Activated CD4-positive, alpha-beta T cell treated with anti-CD3 and anti-CD28 coated beads for 24 hours (primary cell): ENCODE results near the gene MYOF.
"Not testable (repeated sequence)": the region's sequence is repeated elsewhere in the genome, so short reads cannot be mapped to it uniquely, and the experiment has no call there.

ENCODE experiments used
- DNase-seq, 2 donors: peaks; one replicate each; pipeline ENCODE4 v3.0.0-alpha.2; 2020; ENCODE audit warnings: low read depth in 2 of 2

Gene MYOF

GRCh38 chr10:93454146-93454545 lies 28.0 kb downstream of the MYOF start:
- DNase-seq: no peak

DNA sequence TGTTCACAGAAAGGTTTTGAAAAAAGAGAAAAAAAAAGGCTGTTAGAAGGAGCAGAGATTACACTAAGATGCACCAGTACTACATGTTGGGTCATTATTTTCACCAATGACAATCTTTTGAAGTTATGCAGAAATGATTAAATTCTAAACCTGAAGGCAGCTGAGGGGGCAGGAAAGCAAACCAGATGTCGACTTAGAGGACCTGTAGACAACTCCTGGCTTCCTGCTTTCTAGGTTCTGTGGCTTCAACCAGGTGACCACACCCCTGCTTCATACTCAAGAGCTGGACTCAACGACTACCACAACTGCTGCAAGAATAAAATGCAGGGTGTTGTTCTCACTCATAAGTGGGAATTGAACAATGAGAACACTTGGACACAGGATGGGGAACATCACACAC lies 30.0 kb downstream of the MYOF start:
- no peak for DNase-seq

DNA sequence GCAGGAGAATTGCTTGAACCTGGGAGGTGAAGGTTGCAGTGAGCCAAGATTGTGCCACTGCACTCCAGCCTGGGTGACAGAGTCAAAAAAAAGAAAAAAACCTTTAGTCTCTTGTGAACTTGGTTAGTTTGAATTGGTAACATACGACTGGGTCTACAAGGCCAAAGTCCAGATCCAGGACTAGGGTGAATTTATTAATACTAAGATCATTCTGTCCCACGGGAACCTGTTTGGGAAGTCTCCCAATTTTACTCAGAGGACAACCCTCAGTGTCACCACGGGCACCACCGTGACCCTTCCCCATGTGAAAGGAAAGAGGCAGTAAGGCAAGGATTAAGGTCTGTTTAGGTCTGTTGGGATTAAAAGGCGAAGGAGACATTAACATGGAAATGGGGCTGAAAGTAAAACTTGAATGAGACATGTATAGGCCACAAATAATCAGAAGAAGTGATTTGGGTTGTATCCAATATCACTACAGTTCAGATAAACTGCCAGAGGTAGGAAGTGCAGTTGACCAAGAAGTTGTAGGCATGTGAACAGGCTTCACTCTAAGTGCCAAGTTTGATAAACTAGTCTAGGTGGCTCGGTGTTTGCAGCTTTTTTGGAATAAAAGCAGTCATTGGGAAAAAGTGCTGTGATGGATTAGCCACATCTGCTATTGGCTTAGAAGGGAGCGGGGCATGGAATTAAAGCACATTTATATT lies 30.7 kb downstream of the MYOF start:
- no peak for DNase-seq

GRCh38 chr10:93447970-93448369 lies 34.2 kb downstream of the MYOF start:
- no peak for DNase-seq

GRCh38 chr10:93447019-93447418 lies 35.1 kb downstream of the MYOF start:
- no peak for DNase-seq

- DNase-seq: no peak
These were observed 36.0 kb downstream of the MYOF start for GRCh38 chr10:93445978-93446720.

DNA sequence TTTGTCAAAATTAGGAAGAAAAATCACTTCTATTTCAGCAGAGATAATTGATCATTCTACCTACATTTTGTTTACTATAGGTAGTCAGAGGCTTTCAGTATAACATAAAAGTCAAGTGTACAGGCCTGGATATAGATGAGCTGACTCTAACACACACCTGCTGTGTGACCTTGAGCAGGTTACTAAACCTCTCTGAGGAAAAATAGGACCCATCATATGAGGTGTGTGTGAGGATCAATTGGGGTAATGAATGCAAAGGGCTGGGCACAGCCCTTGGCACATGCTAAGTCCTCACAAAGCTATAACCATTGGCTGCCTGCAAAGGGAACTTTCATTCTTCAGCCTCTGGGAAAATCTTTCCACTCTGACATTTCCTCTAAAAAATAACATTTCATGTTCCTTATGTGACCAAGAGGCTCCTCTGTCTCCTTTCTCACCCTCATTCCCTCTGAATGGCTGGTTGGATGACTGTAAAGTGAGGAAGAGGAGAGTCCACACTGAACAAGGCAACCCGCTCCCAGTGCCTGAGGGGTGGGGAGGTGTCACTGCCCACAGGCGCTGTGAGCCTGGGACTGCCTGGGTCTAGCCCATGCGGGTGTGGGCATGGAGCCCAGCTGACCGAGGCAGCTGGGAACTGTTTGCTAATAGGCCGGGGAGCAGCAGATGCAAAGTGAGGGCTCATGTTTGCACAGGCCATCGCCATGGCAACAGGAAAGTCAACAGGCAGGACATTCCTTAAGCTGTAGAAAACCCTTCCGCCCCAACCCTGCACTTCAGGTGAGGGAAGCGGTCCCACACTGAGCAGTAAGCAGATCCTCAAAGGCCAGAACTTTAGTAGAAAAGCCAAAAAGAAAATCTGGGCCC lies 36.8 kb downstream of the MYOF start:
- DNase-seq: no peak

DNA sequence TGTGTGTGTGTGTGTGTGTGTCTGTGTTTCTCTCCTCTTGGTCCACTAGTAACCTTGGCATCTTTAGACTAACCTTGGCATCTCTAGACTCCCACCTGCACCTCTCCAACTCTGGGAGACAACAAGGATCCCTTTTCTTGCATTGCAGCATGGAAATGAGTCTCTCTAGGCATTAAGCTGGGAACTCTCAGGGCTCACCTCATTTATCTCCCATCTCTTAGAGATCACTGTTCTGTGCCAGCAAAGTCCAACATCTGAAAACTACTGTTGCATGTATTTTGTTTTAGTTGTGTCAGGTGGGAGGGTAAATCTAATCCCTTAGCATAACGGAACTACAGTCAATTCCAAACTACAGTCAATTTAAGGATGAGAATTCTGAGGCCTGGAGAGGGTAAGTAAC lies 38.7 kb downstream of the MYOF start:
- DNase-seq: no peak

- DNase-seq: not testable (repeated sequence)
These were observed 39.4 kb downstream of the MYOF start for GRCh38 chr10:93442721-93443120.

DNA sequence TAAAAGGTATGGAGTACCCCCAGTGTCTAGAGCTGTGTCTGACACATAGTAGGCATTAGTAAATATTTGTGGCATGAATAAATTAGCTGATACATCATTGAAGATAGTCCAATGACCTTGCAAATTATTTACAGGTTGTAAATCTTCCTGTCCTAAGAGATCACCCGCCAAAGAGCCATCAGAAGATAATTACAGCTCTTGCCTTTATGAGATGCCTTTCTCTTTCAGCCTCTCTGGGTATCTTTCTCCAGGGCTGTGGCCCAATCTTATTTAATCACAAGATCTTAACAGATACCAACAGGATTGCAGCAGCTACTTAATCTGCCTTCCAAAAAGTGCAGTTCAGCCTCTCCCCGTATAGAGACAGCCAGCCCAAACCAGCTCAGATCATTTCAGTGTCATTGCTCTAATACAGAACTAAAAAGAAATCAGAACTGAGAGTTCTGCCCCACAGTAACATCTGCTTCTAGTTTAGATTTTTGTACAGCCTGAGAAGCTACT lies 41.5 kb downstream of the MYOF start:
- no peak for DNase-seq

DNA sequence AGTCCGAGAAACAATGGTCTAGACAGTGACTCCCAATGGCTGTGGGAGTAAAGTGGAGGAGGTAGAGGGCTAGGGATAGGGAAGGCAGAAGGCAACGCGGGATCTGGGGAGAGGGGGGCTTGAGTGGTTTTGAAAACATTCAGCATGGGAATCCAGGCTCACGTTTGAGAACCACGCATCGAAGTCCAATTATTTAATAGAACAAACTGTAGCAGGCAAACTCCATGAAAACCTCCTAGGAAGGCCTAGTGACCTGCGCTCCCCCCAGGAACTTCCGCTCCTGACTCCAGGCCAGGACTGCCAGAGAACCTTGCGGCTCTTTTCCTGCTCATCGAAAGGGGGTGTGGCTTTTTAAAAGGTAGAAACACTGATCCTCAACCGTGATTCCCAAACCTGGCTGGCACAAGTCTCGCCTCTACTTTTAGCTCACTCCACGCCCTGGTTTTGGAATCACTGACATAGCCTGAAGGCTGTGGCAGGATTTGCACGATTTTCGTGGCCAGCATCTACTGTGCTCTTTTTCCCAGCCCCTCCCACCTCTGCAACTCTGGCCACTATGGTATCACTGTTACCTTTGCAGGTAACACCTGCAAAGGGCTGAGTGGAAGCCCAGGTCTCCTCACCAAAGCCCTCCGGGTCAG lies 43.4 kb downstream of the MYOF start:
- DNase-seq: no peak

- no peak for DNase-seq
These were observed 44.1 kb downstream of the MYOF start for GRCh38 chr10:93437946-93438612.

DNA sequence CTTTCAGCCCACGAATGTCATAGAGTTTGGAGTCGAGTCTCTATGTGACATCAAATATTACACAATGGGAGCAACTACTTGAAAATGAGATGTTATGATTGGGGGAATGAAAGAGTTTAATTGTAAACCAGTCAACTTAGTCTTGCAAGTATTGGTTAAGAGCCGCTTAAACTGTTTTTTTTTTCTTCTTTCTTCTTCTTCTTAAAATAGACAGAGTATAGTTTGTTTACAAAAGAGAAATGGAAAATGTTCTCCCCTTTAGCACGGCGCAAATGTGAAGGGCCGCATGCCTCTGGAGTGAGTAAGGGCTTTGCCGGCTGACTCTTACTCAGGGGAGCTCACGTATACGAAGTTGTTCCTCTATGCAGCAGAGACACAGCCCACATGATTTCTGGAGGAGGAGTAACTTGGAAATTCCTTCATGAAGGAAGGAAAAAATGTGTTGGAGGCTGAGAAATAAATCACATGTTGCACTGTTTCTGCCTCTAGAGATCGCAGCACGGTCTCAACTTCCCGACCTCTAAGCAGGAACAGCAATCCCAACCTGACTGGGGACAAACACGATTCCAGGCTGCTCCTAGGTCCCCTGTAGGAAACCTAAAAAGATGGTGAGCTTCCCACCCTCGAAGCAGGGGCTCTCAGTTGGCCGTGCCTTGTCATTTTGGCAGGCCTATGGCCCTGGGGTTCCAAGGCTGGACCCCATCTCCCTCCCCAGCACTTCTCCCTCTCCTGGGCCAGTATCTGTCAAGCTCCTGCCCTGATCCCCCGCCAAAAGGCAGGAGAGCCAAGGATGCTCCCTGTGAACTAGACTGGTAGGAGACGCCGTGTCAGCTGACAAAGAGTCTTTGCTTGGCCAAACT lies 44.8 kb downstream of the MYOF start:
- no peak for DNase-seq

DNA sequence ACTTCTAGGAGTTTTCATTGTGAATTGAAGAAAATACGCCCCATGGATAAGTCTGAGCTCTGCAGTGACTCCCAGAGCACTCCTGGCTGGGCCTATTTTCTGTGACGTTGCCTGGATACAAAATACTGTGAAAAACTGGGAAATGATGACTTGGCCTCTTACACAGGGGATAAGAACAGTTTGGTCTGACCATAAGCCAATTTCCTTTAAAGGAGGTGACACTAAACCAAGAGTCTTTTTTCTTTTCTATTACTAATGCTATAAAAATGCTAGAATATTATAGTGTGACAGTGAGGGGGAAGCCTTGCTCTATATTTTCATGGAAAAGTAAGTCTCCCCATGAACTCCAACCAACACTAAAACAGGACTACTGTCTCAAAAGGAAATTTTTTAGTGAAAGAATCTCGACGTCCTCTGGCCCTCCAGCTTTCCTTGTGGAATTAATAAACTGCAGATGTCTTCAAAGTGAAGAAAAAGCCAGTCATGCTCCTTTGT lies 45.5 kb downstream of the MYOF start:
- no peak for DNase-seq

- no peak for DNase-seq
These were observed 46.3 kb downstream of the MYOF start for GRCh38 chr10:93435621-93436397.

- no peak for DNase-seq
These were observed 47.1 kb downstream of the MYOF start for GRCh38 chr10:93434991-93435491.

DNA sequence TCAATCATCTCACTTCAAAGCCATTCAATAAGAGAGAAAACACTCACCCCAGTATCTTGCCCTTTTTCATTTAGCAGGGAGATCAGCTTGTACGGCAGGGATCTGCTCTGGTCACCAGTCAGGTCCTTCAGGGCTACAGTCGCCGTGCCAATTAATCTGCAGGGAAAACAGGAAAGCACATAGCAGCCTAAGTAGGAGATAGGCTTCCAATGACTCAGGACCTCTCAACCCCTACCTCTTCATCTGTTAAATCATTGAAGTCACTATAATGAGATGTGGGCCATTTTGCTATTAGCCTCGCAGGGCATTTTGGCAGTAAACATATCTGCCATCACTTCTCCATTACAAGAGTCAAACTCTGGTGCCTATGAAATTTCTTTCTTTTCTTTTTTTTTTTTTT lies 50.8 kb downstream of the MYOF start:
- DNase-seq: no peak

DNA sequence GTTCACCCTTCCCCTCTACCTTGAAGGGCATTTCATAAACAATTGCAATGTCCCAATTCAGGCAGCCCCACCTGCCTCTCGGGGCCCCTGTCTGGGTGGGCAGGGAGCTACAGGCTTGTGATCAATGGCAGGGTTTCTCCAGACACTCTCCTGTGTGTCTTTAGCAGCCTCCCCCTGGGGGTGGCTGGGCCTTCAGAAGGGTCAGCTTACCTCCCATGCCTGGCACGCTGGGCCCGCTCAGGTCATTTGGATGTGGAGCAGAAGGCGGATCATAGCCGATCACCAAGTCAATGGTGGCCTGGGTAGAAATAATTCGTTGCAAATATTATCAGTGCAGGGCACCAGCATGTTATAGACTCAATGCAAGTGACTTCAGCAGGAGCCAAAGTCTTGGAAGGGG lies 56.3 kb downstream of the MYOF start:
- DNase-seq: no peak

GRCh38 chr10:93422118-93422517 lies 60.0 kb downstream of the MYOF start:
- no peak for DNase-seq
